Body of pancreas (tissue), 4 donors: ENCODE results near the gene MICALL1. TPM values are rescaled to one million over a fixed set of nuclear protein-coding genes. Genes with fewer than 3 reads are reported as not detected.

Source experiments
- ATAC-seq: fragments of 150-250 bp; one replicate; pipeline ENCODE4 v1.9.1; 2016
- DNase-seq, 4 donors: peaks; one replicate each; pipeline ENCODE4 v3.0.0-alpha.2; 2019
- H3K27ac ChIP-seq, 4 donors: fragments of 200-600 bp; sonication (generic); 1 replicate in 3 of 4; 2 replicates in 1 of 4; pipeline versions ENCODE4 v1.5.1 to v1.6.1; 2016 to 2019; ENCODE audit warnings: mild to moderate bottlenecking in 1 of 4, mixed read lengths in 1 of 4, moderate library complexity in 1 of 4
- H3K27me3 ChIP-seq, 2 donors: fragments of 200-600 bp; sonication (generic); one replicate each; pipeline ENCODE4 v1.6.0; 2016; ENCODE audit warnings: mild to moderate bottlenecking in 1 of 2
- H3K36me3 ChIP-seq, 2 donors: fragments of 200-600 bp; sonication (generic); replicated peaks in 1 of 2; 2 replicates each; pipeline ENCODE4 v1.5.1; 2016; ENCODE audit warnings: low read depth in 2 of 2; ENCODE audit not compliant: insufficient read depth in 1 of 2
- H3K4me1 ChIP-seq: fragments of 200-600 bp; sonication (generic); one replicate; pipeline ENCODE4 v1.6.0; 2016
- H3K4me3 ChIP-seq, 2 donors: fragments of 200-600 bp; sonication (generic); 1 replicate in 1 of 2; 2 replicates in 1 of 2; pipeline ENCODE4 v1.5.1; 2016 to 2019
- H3K9me3 ChIP-seq, 3 donors: fragments of 200-600 bp; sonication (generic); 1 replicate in 2 of 3; 2 replicates in 1 of 3; pipeline ENCODE4 v1.5.1; 2016
- CTCF ChIP-seq, 7 experiments: fragments of 450-650 bp in 4 of 7; fragments of 200-600 bp in 3 of 7; sonication (generic) in 3 of 7; IDR thresholded peaks; one replicate each; pipeline ENCODE4 v1.5.1; 2016 to 2019; ENCODE audit warnings: antibody characterized with exemption in 7 of 7
- POLR2A ChIP-seq, 3 donors: fragments of 450-650 bp; IDR thresholded peaks; one replicate each; pipeline ENCODE4 v1.6.1; 2016; ENCODE audit warnings: antibody characterized with exemption in 3 of 3, mild to moderate bottlenecking in 2 of 3
- WGBS, 2 donors: methylation state at CpG; one replicate each; pipeline ENCODE4 v1.1.5; 2017; 5-methylcytosine and 5-hydroxymethylcytosine counted together
- intact Hi-C: fragments of 100-400 bp; cut with DNase I; formaldehyde crosslinking; loops from one replicate; pipeline ENCODE4 v1.15.1; 2023
- total RNA-seq, 2 donors: library from RNA; depleted of rRNA; stranded (reverse); fragments of >200 nt; gene quantifications; one replicate each; pipeline ENCODE4 v1.1.0, GENCODE V29; 2016

MICALL1 gene
- total RNA-seq, 2 donors from 2014 or later: 19.2 to 34.9 TPM

GRCh38 chr22:37967637-37968451, 61.7 kb downstream of the MICALL1 start:
- intact Hi-C loops: no loop called here
- ATAC-seq (no peak), DNase-seq (no peak)
- no peak for TF ChIP-seq CTCF (IDR thresholded peaks at IDR 0.05)
- TF ChIP-seq POLR2A (IDR thresholded peaks at IDR 0.05): no peak
- no peak overlapping the region for H3K4me3 ChIP-seq
- H3K27ac ChIP-seq: peak overlapping the region in 1 of 4 donors; percentile 8
- H3K36me3 ChIP-seq: peaks cover 0 to 6% of the 10 kb centered on the region in 2 donors
- H3K4me1 ChIP-seq: peaks cover 10% of the 10 kb centered on the region
- H3K9me3 ChIP-seq: no peaks in the 10 kb centered on the region
- 82 to 85% methylated on average over 13 to 14 of the region's 14 CpGs for WGBS, 2 donors
- no peaks in the 10 kb centered on the region for H3K27me3 ChIP-seq

- 55 to 78% methylated on average over 5 of the region's 5 CpGs for WGBS, 2 donors
These were observed 62.6 kb downstream of the MICALL1 start for GRCh38 chr22:37968452-37969251.

GRCh38 chr22:37970864-37971263, 64.8 kb downstream of the MICALL1 start:
- intact Hi-C loops: no loop called here
- no peaks in the 10 kb centered on the region for H3K9me3 ChIP-seq
- no peaks in the 10 kb centered on the region for H3K27me3 ChIP-seq
- H3K4me1 ChIP-seq: peaks cover 10% of the 10 kb centered on the region
- WGBS, 2 donors: 91 to 100% methylated on average over 4 of the region's 4 CpGs
- no peak for ATAC-seq
- no peak overlapping the region for H3K4me3 ChIP-seq
- peaks cover 0 to 6% of the 10 kb centered on the region in 2 donors for H3K36me3 ChIP-seq
- DNase-seq: no peak
- TF ChIP-seq CTCF (IDR thresholded peaks at IDR 0.05): no peak
- no peak for TF ChIP-seq POLR2A (IDR thresholded peaks at IDR 0.05)
- H3K27ac ChIP-seq: no peak overlapping the region

More at GRCh38 chr22:37968452-37969251, 62.6 kb downstream of the MICALL1 start:
- TF ChIP-seq POLR2A (IDR thresholded peaks at IDR 0.05) (no peak), CTCF (IDR thresholded peaks at IDR 0.05) (no peak)
- intact Hi-C loops: no loop called here
- Histone ChIP-seq H3K36me3 (peaks cover 0 to 6% of the 10 kb centered on the region in 2 donors), H3K27me3 (no peaks in the 10 kb centered on the region), H3K4me3 (no peak overlapping the region), H3K27ac (peak overlapping the region in 1 of 4 donors; percentile 8), H3K9me3 (no peaks in the 10 kb centered on the region), H3K4me1 (peaks cover 10% of the 10 kb centered on the region)
- ATAC-seq (peak; percentile 4), DNase-seq (no peak)

GRCh38 chr22:37971475-37972434, 65.7 kb downstream of the MICALL1 start:
- Histone ChIP-seq H3K4me1 (peaks cover 10% of the 10 kb centered on the region), H3K27ac (no peak overlapping the region), H3K27me3 (no peaks in the 10 kb centered on the region), H3K9me3 (no peaks in the 10 kb centered on the region), H3K36me3 (peaks cover 0 to 4% of the 10 kb centered on the region in 2 donors), H3K4me3 (no peak overlapping the region)
- intact Hi-C loops: no loop called here
- 75 to 87% methylated on average over 7 of the region's 7 CpGs for WGBS, 2 donors
- no peak for ATAC-seq
- DNase-seq: no peak
- TF ChIP-seq CTCF (IDR thresholded peaks at IDR 0.05): no peak
- TF ChIP-seq POLR2A (IDR thresholded peaks at IDR 0.05): no peak
